Measurements from ENCODE around the gene MICAL2.

GRCh38 chr11:12120031-12121008 is 9.9 kb downstream of the MICAL2 start:
- no peak for TF ChIP-seq POLR2AphosphoS5 (IDR thresholded peaks at IDR 0.05; ENCODE audit: low read depth, low read length)
- no peak for TF ChIP-seq REST (IDR thresholded peaks at IDR 0.05; ENCODE audit: insufficient read depth in 1 of 2, low read depth in 2 of 2, low read length in 2 of 2)

Data from PFSK-1 (cell line).